Neuronal stem cell (in vitro differentiated cells): ENCODE measurements around the gene COL12A1.
A peak's percentile ranks its signal among the peaks of the same experiment; 100 is the strongest.

ENCODE experiments used
- DNase-seq: peaks from one replicate; pipeline ENCODE4 v3.0.0-alpha.2; 2013; ENCODE audit warnings: low spot score
- H2AFZ ChIP-seq: one replicate; pipeline ENCODE4 v1.6.1; 2013; ENCODE audit warnings: mild to moderate bottlenecking, low read length, inconsistent platforms
- H2AK5ac ChIP-seq: 2 replicates; pipeline ENCODE4 v1.6.1; 2013; ENCODE audit warnings: low read depth, mild to moderate bottlenecking, inconsistent platforms, low read length, moderate library complexity, mixed read lengths
- H2BK120ac ChIP-seq: 2 replicates; pipeline ENCODE4 v1.6.1; 2013; ENCODE audit warnings: low read depth, mild to moderate bottlenecking, inconsistent platforms, low read length, moderate library complexity, mixed read lengths
- H2BK12ac ChIP-seq: one replicate; pipeline ENCODE4 v1.6.1; 2013; ENCODE audit warnings: low read length, inconsistent platforms
- H2BK15ac ChIP-seq: 2 replicates; pipeline ENCODE4 v1.6.1; 2013; ENCODE audit warnings: mild to moderate bottlenecking, low read length, inconsistent platforms, mixed read lengths
- H2BK5ac ChIP-seq: one replicate; pipeline ENCODE4 v1.6.1; 2013; ENCODE audit warnings: inconsistent platforms, mild to moderate bottlenecking, low read length, moderate library complexity
- H3K14ac ChIP-seq: one replicate; pipeline ENCODE4 v1.6.1; 2013; ENCODE audit warnings: low read length, inconsistent platforms
- H3K18ac ChIP-seq: 2 replicates; pipeline ENCODE4 v1.6.1; 2013; ENCODE audit warnings: low read length, inconsistent platforms
- H3K23ac ChIP-seq: 2 replicates; pipeline ENCODE4 v1.6.1; 2013; ENCODE audit warnings: low read depth, mild to moderate bottlenecking, mixed read lengths, low read length, inconsistent platforms; ENCODE audit not compliant: poor library complexity
- H3K27ac ChIP-seq: replicated peaks from 3 replicates; pipeline ENCODE4 v1.5.1; 2013; ENCODE audit warnings: low read length, inconsistent platforms
- H3K27me3 ChIP-seq, 3 experiments: 2 replicates each; pipeline ENCODE4 v1.6.1; 2013; ENCODE audit warnings: low read length in 3 of 3, mild to moderate bottlenecking in 2 of 3, inconsistent platforms in 1 of 3, low read depth in 1 of 3, mixed read lengths in 1 of 3, moderate library complexity in 1 of 3; ENCODE audit not compliant: control insufficient read depth in 3 of 3, insufficient read depth in 3 of 3
- H3K36me3 ChIP-seq, 2 donors: replicated peaks in 1 of 2; 2 replicates each; pipeline ENCODE4 v1.6.1; 2013; ENCODE audit warnings: low read length in 2 of 2; ENCODE audit not compliant: control insufficient read depth in 2 of 2, insufficient read depth in 2 of 2
- H3K4ac ChIP-seq: 2 replicates; pipeline ENCODE4 v1.6.1; 2013; ENCODE audit warnings: inconsistent platforms, mild to moderate bottlenecking, low read length, moderate library complexity
- H3K4me1 ChIP-seq, 2 donors: 1 replicate in 1 of 2; 2 replicates in 1 of 2; pipeline ENCODE4 v1.6.1; 2013; ENCODE audit warnings: low read length in 2 of 2, low read depth in 1 of 2; ENCODE audit not compliant: control insufficient read depth in 2 of 2, insufficient read depth in 1 of 2
- H3K4me2 ChIP-seq: one replicate; pipeline ENCODE4 v1.6.1; 2013; ENCODE audit warnings: mild to moderate bottlenecking, low read length, inconsistent platforms; ENCODE audit not compliant: insufficient read depth, poor library complexity, severe bottlenecking
- H3K4me3 ChIP-seq, 2 donors: 2 replicates each; pipeline ENCODE4 v1.5.1; 2013; ENCODE audit warnings: low read length in 2 of 2, mild to moderate bottlenecking in 2 of 2, inconsistent platforms in 1 of 2, moderate library complexity in 1 of 2
- H3K79me1 ChIP-seq: one replicate; pipeline ENCODE4 v1.6.1; 2013; ENCODE audit warnings: low read depth, mild to moderate bottlenecking, inconsistent platforms, low read length, moderate library complexity
- H3K9ac ChIP-seq: one replicate; pipeline ENCODE4 v1.6.1; 2013; ENCODE audit warnings: mild to moderate bottlenecking, low read depth, low read length, inconsistent platforms; ENCODE audit not compliant: poor library complexity
- H3K9me3 ChIP-seq, 2 donors: replicated peaks in 1 of 2; 2 replicates each; pipeline versions ENCODE3 to v1.6.1; 2013; ENCODE audit warnings: low read length in 2 of 2, mild to moderate bottlenecking in 2 of 2, inconsistent platforms in 1 of 2, low read depth in 1 of 2, mixed read lengths in 1 of 2, moderate library complexity in 1 of 2; ENCODE audit not compliant: control insufficient read depth in 2 of 2, insufficient read depth in 1 of 2
- H4K8ac ChIP-seq: one replicate; pipeline ENCODE4 v1.6.1; 2013; ENCODE audit warnings: low read depth, mild to moderate bottlenecking, inconsistent platforms, low read length, moderate library complexity
- H4K91ac ChIP-seq: one replicate; pipeline ENCODE4 v1.6.1; 2013; ENCODE audit warnings: low read length, low read depth, mild to moderate bottlenecking, inconsistent platforms; ENCODE audit not compliant: poor library complexity
- WGBS, 2 donors: extraction: QIAGEN DNeasy Blood & Tissue Kit; methylation state at CpG; one replicate each; pipeline ENCODE4 v1.1.7; 2013; ENCODE audit warnings: missing lambda C conversion rate in 2 of 2, mixed read lengths in 1 of 2; ENCODE audit not compliant: insufficient read length in 2 of 2, insufficient replicate concordance in 1 of 2; ENCODE audit errors: extremely low coverage in 2 of 2; 5-methylcytosine and 5-hydroxymethylcytosine counted together

The COL12A1 gene

DNA sequence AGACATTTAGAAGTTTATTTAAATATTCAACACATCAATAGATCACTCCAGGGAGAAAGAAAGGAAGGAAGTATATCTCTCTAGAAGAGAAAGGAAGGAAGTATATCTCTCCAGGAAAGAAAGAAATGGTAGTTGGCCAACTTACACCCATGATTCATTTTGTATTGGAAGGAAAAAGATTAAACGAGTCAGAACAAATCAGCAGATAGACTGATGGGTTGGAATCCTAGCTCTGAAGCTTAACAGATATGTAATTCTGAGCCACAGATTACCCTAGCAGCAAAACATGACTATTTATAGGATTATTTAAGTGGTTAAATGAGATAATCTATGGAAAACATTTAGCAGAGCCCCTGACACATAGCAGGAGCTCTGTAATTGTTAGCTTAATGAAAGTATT is 27.1 kb downstream of the COL12A1 start:
- H2BK15ac ChIP-seq: no peak overlapping the region
- H3K9ac ChIP-seq: no peak overlapping the region
- no peak overlapping the region for H3K4ac ChIP-seq
- H3K79me1 ChIP-seq: no peaks in the 10 kb centered on the region
- H2AFZ ChIP-seq: no peak overlapping the region
- no peak overlapping the region for H3K4me2 ChIP-seq
- no peak overlapping the region for H4K8ac ChIP-seq
- no peak for DNase-seq
- no peak overlapping the region for H3K18ac ChIP-seq
- H3K27me3 ChIP-seq: no peaks in the 10 kb centered on the region
- no peak overlapping the region for H3K14ac ChIP-seq
- H2BK5ac ChIP-seq: no peak overlapping the region
- no peak overlapping the region for H4K91ac ChIP-seq
- no peak overlapping the region for H3K27ac ChIP-seq
- no peak overlapping the region for H3K4me3 ChIP-seq
- peaks cover 0 to 2% of the 10 kb centered on the region in 2 donors for H3K4me1 ChIP-seq
- no peaks in the 10 kb centered on the region for H3K36me3 ChIP-seq
- no peak overlapping the region for H3K23ac ChIP-seq
- H3K9me3 ChIP-seq: peaks cover 0 to 1% of the 10 kb centered on the region in 2 donors
- no peak overlapping the region for H2AK5ac ChIP-seq
- no CpG with 5 or more reads among the region's 1 CpG for WGBS, 2 donors
- no peak overlapping the region for H2BK120ac ChIP-seq
- H2BK12ac ChIP-seq: no peak overlapping the region

GRCh38 chr6:75176076-75176582 is 29.7 kb downstream of the COL12A1 start:
- no peak overlapping the region for H2BK120ac ChIP-seq
- no peak overlapping the region for H3K23ac ChIP-seq
- H4K8ac ChIP-seq: peak overlapping the region; percentile 98
- no peak overlapping the region for H2BK12ac ChIP-seq
- no peak overlapping the region for H3K27ac ChIP-seq
- peaks cover 2 to 4% of the 10 kb centered on the region in 2 donors for H3K4me1 ChIP-seq
- no peak overlapping the region for H4K91ac ChIP-seq
- no peak overlapping the region for H2BK15ac ChIP-seq
- H3K27me3 ChIP-seq: no peaks in the 10 kb centered on the region
- no peak overlapping the region for H3K4ac ChIP-seq
- no CpG with 5 or more reads among the region's 3 CpGs for WGBS, 2 donors
- no peak overlapping the region for H3K14ac ChIP-seq
- DNase-seq: no peak
- H3K9me3 ChIP-seq: peaks cover 0 to 1% of the 10 kb centered on the region in 2 donors
- no peaks in the 10 kb centered on the region for H3K79me1 ChIP-seq
- no peak overlapping the region for H2AK5ac ChIP-seq
- no peak overlapping the region for H2AFZ ChIP-seq
- no peak overlapping the region for H3K18ac ChIP-seq
- H3K4me3 ChIP-seq: peak overlapping the region in 1 of 2 donors; percentile 48
- H3K9ac ChIP-seq: no peak overlapping the region
- no peak overlapping the region for H3K4me2 ChIP-seq
- no peak overlapping the region for H2BK5ac ChIP-seq
- H3K36me3 ChIP-seq: no peaks in the 10 kb centered on the region

DNA sequence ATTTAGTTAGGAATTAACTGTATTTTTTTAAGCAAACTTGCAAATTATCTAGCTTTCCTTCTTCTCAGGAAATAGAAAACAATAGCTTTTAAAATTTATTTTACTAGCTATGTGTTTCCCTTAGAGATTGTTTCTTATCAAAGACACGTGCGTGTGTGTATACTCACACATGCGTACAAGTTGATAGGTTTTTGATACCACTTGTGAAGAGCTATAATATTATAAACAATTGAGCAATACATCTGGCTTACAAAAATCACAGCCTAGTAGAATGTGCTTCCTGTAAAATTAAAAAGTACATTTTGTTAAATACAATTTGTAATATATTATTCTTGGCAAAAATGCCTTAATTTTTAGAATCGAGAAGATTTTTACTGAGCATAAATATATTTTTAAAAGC is 33.9 kb downstream of the COL12A1 start:
- Histone ChIP-seq H4K8ac (no peak overlapping the region), H3K18ac (no peak overlapping the region), H2BK5ac (no peak overlapping the region), H3K14ac (no peak overlapping the region), H3K4me2 (no peak overlapping the region), H3K27ac (no peak overlapping the region), H3K9ac (no peak overlapping the region), H2AFZ (no peak overlapping the region), H3K36me3 (no peaks in the 10 kb centered on the region), H2BK120ac (no peak overlapping the region), H3K4me3 (no peak overlapping the region), H2BK15ac (no peak overlapping the region), H3K23ac (no peak overlapping the region), H2AK5ac (no peak overlapping the region), H3K27me3 (no peaks in the 10 kb centered on the region), H4K91ac (no peak overlapping the region), H3K4me1 (peaks cover 2 to 18% of the 10 kb centered on the region in 2 donors), H3K9me3 (no peaks in the 10 kb centered on the region), H3K4ac (no peak overlapping the region), H2BK12ac (no peak overlapping the region), H3K79me1 (no peaks in the 10 kb centered on the region)
- no peak for DNase-seq
- WGBS, 2 donors: no CpG with 5 or more reads among the region's 4 CpGs

DNA sequence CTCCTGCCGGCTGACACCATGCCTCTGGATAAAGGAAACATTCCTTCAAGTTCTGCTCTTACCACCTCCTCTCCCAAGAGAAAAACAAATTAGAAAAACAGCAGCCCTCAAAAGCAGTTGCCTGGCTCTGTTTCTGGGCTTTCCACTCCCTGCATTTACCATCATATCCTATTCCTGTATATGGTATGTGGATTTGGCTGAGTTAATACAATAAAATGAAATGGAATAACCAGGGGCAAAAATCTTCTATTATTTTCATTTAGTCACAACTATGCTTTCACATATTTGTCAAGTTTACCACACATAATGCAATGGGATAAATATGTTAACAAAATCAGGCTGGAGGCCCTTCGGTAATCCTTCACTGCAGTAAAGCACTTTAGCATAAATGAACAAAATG is 34.3 kb downstream of the COL12A1 start:
- Histone ChIP-seq H3K23ac (no peak overlapping the region), H3K14ac (no peak overlapping the region), H3K4me1 (peaks cover 2 to 18% of the 10 kb centered on the region in 2 donors), H2BK120ac (no peak overlapping the region), H4K8ac (no peak overlapping the region), H2BK5ac (no peak overlapping the region), H3K9ac (no peak overlapping the region), H2BK15ac (no peak overlapping the region), H3K27ac (no peak overlapping the region), H3K27me3 (no peaks in the 10 kb centered on the region), H2AK5ac (no peak overlapping the region), H3K4me3 (no peak overlapping the region), H3K36me3 (no peaks in the 10 kb centered on the region), H2BK12ac (no peak overlapping the region), H3K4me2 (no peak overlapping the region), H3K79me1 (no peaks in the 10 kb centered on the region), H4K91ac (no peak overlapping the region), H3K18ac (no peak overlapping the region), H3K4ac (no peak overlapping the region), H3K9me3 (no peaks in the 10 kb centered on the region), H2AFZ (peak overlapping the region; percentile 12)
- DNase-seq: no peak
- WGBS, 2 donors: no CpG with 5 or more reads among the region's 2 CpGs
